ENCODE results near the gene ZHX3. TPM values are rescaled to one million over a fixed set of nuclear protein-coding genes. Genes with fewer than 3 reads are reported as not detected.

ZHX3 gene
- total RNA-seq, 1 experiment from 2014 or later, result 9.6 TPM

GRCh38 chr20:41228858-41229257 lies 88.7 kb downstream of the ZHX3 start:
- H3K27me3 Mint-ChIP-seq (ENCODE audit: low read depth), result no peaks in the 10 kb centered on the region
- CTCF ChIA-PET, result no interaction called here
- TF ChIP-seq E2F5 (CRISPR knock-in tag; IDR thresholded peaks at IDR 0.05) (no peak), CREM (CRISPR knock-in tag; IDR thresholded peaks at IDR 0.05) (no peak), NR2C2 (CRISPR knock-in tag; IDR thresholded peaks at IDR 0.05) (no peak), FOXJ3 (CRISPR knock-in tag; IDR thresholded peaks at IDR 0.05; ENCODE audit: borderline replicate concordance) (no peak), ZNF121 (CRISPR knock-in tag; IDR thresholded peaks at IDR 0.05) (no peak)
- TF ChIP-seq, protein P1, sequence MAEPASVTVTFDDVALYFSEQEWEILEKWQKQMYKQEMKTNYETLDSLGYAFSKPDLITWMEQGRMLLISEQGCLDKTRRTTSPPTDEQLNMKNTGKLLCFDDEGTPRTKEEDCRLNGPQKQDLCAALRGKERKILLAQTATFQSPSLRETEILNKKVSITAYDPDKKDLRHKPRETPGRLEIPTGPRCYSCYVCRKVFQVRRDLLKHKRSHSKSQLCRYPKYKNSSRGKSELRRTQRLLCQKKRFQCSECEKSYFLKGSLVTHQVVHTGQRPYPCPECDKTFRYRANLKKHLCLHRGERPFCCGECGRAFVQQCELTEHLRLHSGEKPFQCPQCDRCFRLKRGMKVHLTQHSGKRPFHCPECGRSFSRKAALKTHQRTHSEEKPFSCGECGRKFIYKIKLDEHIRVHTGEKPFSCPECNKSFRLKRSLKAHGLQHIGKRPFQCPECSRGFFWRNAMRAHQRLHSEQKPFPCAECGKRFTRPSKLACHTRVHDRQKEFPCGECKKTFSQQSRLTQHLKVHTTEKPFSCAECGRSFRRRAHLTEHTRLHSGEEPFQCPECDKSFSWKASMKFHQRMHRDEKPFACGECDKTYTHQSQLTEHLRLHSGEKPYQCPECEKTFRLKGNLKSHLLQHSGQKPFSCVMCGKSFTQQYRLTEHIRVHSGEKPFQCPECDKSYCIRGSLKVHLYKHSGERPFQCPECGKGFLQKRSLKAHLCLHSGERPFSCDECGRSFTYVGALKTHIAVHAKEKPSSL (CRISPR knock-in tag; conservative IDR thresholded peaks at IDR 0.05), result no peak
- TF ChIP-seq, protein P2, sequence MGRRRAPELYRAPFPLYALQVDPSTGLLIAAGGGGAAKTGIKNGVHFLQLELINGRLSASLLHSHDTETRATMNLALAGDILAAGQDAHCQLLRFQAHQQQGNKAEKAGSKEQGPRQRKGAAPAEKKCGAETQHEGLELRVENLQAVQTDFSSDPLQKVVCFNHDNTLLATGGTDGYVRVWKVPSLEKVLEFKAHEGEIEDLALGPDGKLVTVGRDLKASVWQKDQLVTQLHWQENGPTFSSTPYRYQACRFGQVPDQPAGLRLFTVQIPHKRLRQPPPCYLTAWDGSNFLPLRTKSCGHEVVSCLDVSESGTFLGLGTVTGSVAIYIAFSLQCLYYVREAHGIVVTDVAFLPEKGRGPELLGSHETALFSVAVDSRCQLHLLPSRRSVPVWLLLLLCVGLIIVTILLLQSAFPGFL (CRISPR knock-in tag; IDR thresholded peaks at IDR 0.05; ENCODE audit: borderline replicate concordance), result no peak
- H3K4me3 Mint-ChIP-seq, result no peak overlapping the region
- no peaks in the 10 kb centered on the region for H3K36me3 Mint-ChIP-seq
- 0 out of 2 replicates have a peak, but pooled peaks cover 4% of the 10 kb centered on the region for H3K4me1 Mint-ChIP-seq
- no peaks in the 10 kb centered on the region for H3K9me3 Mint-ChIP-seq
- POLR2A ChIA-PET, result no interaction called here
- DNase-seq (ENCODE audit: low spot score) (no peak), ATAC-seq (no peak)
- no peak overlapping the region for H3K27ac Mint-ChIP-seq

GRCh38 chr20:41226426-41226825 lies 91.1 kb downstream of the ZHX3 start:
- CTCF ChIA-PET, result interaction anchor here (1.8 kb wide), 1 partner anchor 24 kb away, joined by 5 read pairs; no protein-coding TSS in a partner anchor
- no peak overlapping the region for H3K27ac Mint-ChIP-seq
- DNase-seq (ENCODE audit: low spot score) (no peak), ATAC-seq (no peak)
- POLR2A ChIA-PET, result no interaction called here
- no peaks in the 10 kb centered on the region for H3K27me3 Mint-ChIP-seq (ENCODE audit: low read depth)
- TF ChIP-seq RELA (CRISPR knock-in tag; IDR thresholded peaks at IDR 0.05; ENCODE audit: borderline replicate concordance), result no peak
- TF ChIP-seq CBFB (CRISPR knock-in tag; IDR thresholded peaks at IDR 0.05; ENCODE audit: low read depth), result no peak
- H3K36me3 Mint-ChIP-seq, result no peaks in the 10 kb centered on the region
- no peak overlapping the region for H3K4me3 Mint-ChIP-seq
- no peaks in the 10 kb centered on the region for H3K4me1 Mint-ChIP-seq
- H3K9me3 Mint-ChIP-seq, result no peaks in the 10 kb centered on the region

GRCh38 chr20:41225091-41225490 lies 92.4 kb downstream of the ZHX3 start:
- no peaks in the 10 kb centered on the region for H3K9me3 Mint-ChIP-seq
- no peaks in the 10 kb centered on the region for H3K27me3 Mint-ChIP-seq (ENCODE audit: low read depth)
- H3K36me3 Mint-ChIP-seq, result no peaks in the 10 kb centered on the region
- ATAC-seq, result no peak
- H3K27ac Mint-ChIP-seq, result no peak overlapping the region
- no peak for DNase-seq (ENCODE audit: low spot score)
- no peak overlapping the region for H3K4me3 Mint-ChIP-seq
- TF ChIP-seq ZNF396 (CRISPR knock-in tag; IDR thresholded peaks at IDR 0.05; ENCODE audit: borderline replicate concordance), result no peak
- TF ChIP-seq, protein P3, sequence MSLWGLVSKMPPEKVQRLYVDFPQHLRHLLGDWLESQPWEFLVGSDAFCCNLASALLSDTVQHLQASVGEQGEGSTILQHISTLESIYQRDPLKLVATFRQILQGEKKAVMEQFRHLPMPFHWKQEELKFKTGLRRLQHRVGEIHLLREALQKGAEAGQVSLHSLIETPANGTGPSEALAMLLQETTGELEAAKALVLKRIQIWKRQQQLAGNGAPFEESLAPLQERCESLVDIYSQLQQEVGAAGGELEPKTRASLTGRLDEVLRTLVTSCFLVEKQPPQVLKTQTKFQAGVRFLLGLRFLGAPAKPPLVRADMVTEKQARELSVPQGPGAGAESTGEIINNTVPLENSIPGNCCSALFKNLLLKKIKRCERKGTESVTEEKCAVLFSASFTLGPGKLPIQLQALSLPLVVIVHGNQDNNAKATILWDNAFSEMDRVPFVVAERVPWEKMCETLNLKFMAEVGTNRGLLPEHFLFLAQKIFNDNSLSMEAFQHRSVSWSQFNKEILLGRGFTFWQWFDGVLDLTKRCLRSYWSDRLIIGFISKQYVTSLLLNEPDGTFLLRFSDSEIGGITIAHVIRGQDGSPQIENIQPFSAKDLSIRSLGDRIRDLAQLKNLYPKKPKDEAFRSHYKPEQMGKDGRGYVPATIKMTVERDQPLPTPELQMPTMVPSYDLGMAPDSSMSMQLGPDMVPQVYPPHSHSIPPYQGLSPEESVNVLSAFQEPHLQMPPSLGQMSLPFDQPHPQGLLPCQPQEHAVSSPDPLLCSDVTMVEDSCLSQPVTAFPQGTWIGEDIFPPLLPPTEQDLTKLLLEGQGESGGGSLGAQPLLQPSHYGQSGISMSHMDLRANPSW (CRISPR knock-in tag; conservative IDR thresholded peaks at IDR 0.05; ENCODE audit: low read depth), result no peak
- TF ChIP-seq RELA (CRISPR knock-in tag; IDR thresholded peaks at IDR 0.05; ENCODE audit: borderline replicate concordance), result no peak
- no peak for TF ChIP-seq CDX4 (CRISPR knock-in tag; IDR thresholded peaks at IDR 0.05; ENCODE audit: borderline replicate concordance)
- no peak for TF ChIP-seq HMGA2 (CRISPR knock-in tag; IDR thresholded peaks at IDR 0.05)
- TF ChIP-seq, protein P4, sequence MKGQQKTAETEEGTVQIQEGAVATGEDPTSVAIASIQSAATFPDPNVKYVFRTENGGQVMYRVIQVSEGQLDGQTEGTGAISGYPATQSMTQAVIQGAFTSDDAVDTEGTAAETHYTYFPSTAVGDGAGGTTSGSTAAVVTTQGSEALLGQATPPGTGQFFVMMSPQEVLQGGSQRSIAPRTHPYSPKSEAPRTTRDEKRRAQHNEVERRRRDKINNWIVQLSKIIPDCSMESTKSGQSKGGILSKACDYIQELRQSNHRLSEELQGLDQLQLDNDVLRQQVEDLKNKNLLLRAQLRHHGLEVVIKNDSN (CRISPR knock-in tag; IDR thresholded peaks at IDR 0.05), result no peak
- TF ChIP-seq FOXK1 (CRISPR knock-in tag; IDR thresholded peaks at IDR 0.05), result no peak
- H3K4me1 Mint-ChIP-seq, result no peaks in the 10 kb centered on the region
- ChIA-PET POLR2A (no interaction called here), CTCF (interaction anchor here (0.6 to 3.4 kb wide), 4 partner anchors 52 to 262 kb away, joined by 3 to 14 read pairs (median 4); no protein-coding TSS in a partner anchor)

Measured in WTC11 (cell line).